Muscle layer of duodenum (tissue), 2 donors: ENCODE data around the gene HMCES.
"Not testable (repeated sequence)": the region's sequence is repeated elsewhere in the genome, so short reads cannot be mapped to it uniquely, and the experiment has no call there.

ENCODE experiments used
- H3K27ac ChIP-seq: one replicate; pipeline ENCODE4 v1.7.0; 2013; ENCODE audit warnings: mild to moderate bottlenecking, low read length
- H3K27me3 ChIP-seq: one replicate; pipeline ENCODE4 v1.7.0; 2013; ENCODE audit warnings: low read depth, mild to moderate bottlenecking, control low read depth, low read length
- H3K36me3 ChIP-seq, 2 donors: one replicate each; pipeline ENCODE4 v1.7.0; 2013; ENCODE audit warnings: low read length in 2 of 2, control low read depth in 1 of 2, mild to moderate bottlenecking in 1 of 2; ENCODE audit not compliant: insufficient read depth in 2 of 2, control insufficient read depth in 1 of 2
- H3K4me1 ChIP-seq, 2 donors: one replicate each; pipeline ENCODE4 v1.7.0; 2013; ENCODE audit warnings: low read length in 2 of 2, mild to moderate bottlenecking in 2 of 2, control low read depth in 1 of 2, moderate library complexity in 1 of 2; ENCODE audit not compliant: insufficient read depth in 2 of 2, control insufficient read depth in 1 of 2
- H3K4me3 ChIP-seq, 2 donors: one replicate each; pipeline ENCODE4 v1.7.0; 2013; ENCODE audit warnings: low read length in 2 of 2, low read depth in 1 of 2, mild to moderate bottlenecking in 1 of 2
- H3K9me3 ChIP-seq, 2 donors: one replicate each; pipeline ENCODE4 v1.7.0; 2013; ENCODE audit warnings: low read length in 2 of 2, control low read depth in 1 of 2, mild to moderate bottlenecking in 1 of 2; ENCODE audit not compliant: control insufficient read depth in 1 of 2
- donor health status: healthy.

Gene HMCES

GRCh38 chr3:129260606-129261005 is 18.1 kb upstream of the HMCES start:
- Histone ChIP-seq H3K9me3 (no peaks in the 10 kb centered on the region), H3K27ac (no peak overlapping the region), H3K4me1 (no peaks in the 10 kb centered on the region), H3K36me3 (peaks cover 73 to 98% of the 10 kb centered on the region in 2 donors), H3K4me3 (no peak overlapping the region), H3K27me3 (no peaks in the 10 kb centered on the region)

- Histone ChIP-seq H3K9me3 (no peaks in the 10 kb centered on the region), H3K4me1 (no peaks in the 10 kb centered on the region), H3K27ac (no peak overlapping the region), H3K36me3 (peaks cover 69 to 97% of the 10 kb centered on the region in 2 donors), H3K27me3 (no peaks in the 10 kb centered on the region), H3K4me3 (no peak overlapping the region)
Observed at GRCh38 chr3:129261894-129262293, 16.8 kb upstream of the HMCES start.

- Histone ChIP-seq H3K36me3 (peaks cover 67 to 96% of the 10 kb centered on the region in 2 donors), H3K4me3 (no peak overlapping the region), H3K9me3 (no peaks in the 10 kb centered on the region), H3K27ac (no peak overlapping the region), H3K4me1 (no peaks in the 10 kb centered on the region), H3K27me3 (no peaks in the 10 kb centered on the region)
Observed at GRCh38 chr3:129263161-129263910, 15.3 kb upstream of the HMCES start.

- H3K4me3 ChIP-seq, result not testable (repeated sequence)
- peaks cover 78 to 96% of the 10 kb centered on the region in 2 donors for H3K36me3 ChIP-seq
Observed at GRCh38 chr3:129264994-129265393, 13.7 kb upstream of the HMCES start.

GRCh38 chr3:129266651-129267050 is 12.0 kb upstream of the HMCES start:
- Histone ChIP-seq H3K27ac (no peak overlapping the region), H3K4me1 (no peaks in the 10 kb centered on the region), H3K4me3 (no peak overlapping the region), H3K27me3 (no peaks in the 10 kb centered on the region), H3K36me3 (peaks cover 78 to 96% of the 10 kb centered on the region in 2 donors), H3K9me3 (no peaks in the 10 kb centered on the region)

More at GRCh38 chr3:129264994-129265393, 13.7 kb upstream of the HMCES start:
- H3K27me3 ChIP-seq, H3K27ac ChIP-seq, H3K9me3 ChIP-seq, H3K4me1 ChIP-seq: not testable (repeated sequence)

- Histone ChIP-seq H3K4me1 (no peaks in the 10 kb centered on the region), H3K36me3 (peaks cover 81 to 92% of the 10 kb centered on the region in 2 donors), H3K4me3 (no peak overlapping the region), H3K27me3 (no peaks in the 10 kb centered on the region), H3K27ac (no peak overlapping the region), H3K9me3 (no peaks in the 10 kb centered on the region)
Observed at GRCh38 chr3:129268396-129268795, 10.3 kb upstream of the HMCES start.

GRCh38 chr3:129271674-129272073 is 7.0 kb upstream of the HMCES start:
- Histone ChIP-seq H3K27me3 (no peaks in the 10 kb centered on the region), H3K27ac (no peak overlapping the region), H3K4me1 (no peaks in the 10 kb centered on the region), H3K9me3 (no peaks in the 10 kb centered on the region), H3K36me3 (peaks cover 88 to 92% of the 10 kb centered on the region in 2 donors), H3K4me3 (no peak overlapping the region)

GRCh38 chr3:129276385-129276784 is 2.3 kb upstream of the HMCES start:
- H3K36me3 ChIP-seq, result peaks cover 54 to 58% of the 10 kb centered on the region in 2 donors
- no peak overlapping the region for H3K4me3 ChIP-seq

GRCh38 chr3:129277829-129278271 is 820 bp upstream of the HMCES start:
- peak overlapping the region; percentile 84 for H3K27ac ChIP-seq
- peaks cover 6 to 16% of the 10 kb centered on the region in 2 donors for H3K4me1 ChIP-seq
- H3K9me3 ChIP-seq, result no peaks in the 10 kb centered on the region
- peaks cover 41 to 44% of the 10 kb centered on the region in 2 donors for H3K36me3 ChIP-seq
- H3K4me3 ChIP-seq, result peak overlapping the region; percentile 71 to 85
- H3K27me3 ChIP-seq, result no peaks in the 10 kb centered on the region

More at GRCh38 chr3:129276385-129276784, 2.3 kb upstream of the HMCES start:
- Histone ChIP-seq H3K9me3 (no peaks in the 10 kb centered on the region), H3K4me1 (peaks cover 6 to 16% of the 10 kb centered on the region in 2 donors), H3K27me3 (no peaks in the 10 kb centered on the region), H3K27ac (no peak overlapping the region)

- Histone ChIP-seq H3K36me3 (peaks cover 33 to 36% of the 10 kb centered on the region in 2 donors), H3K27me3 (no peaks in the 10 kb centered on the region), H3K4me1 (peaks cover 6 to 16% of the 10 kb centered on the region in 2 donors), H3K27ac (peak overlapping the region; percentile 84), H3K9me3 (no peaks in the 10 kb centered on the region), H3K4me3 (peak overlapping the region; percentile 85 to 91)
Observed at GRCh38 chr3:129278966-129279906, 566 bp downstream of the HMCES start.

GRCh38 chr3:129280183-129280582 is 1.5 kb downstream of the HMCES start:
- peak overlapping the region; percentile 85 to 91 for H3K4me3 ChIP-seq
- H3K36me3 ChIP-seq, result peaks cover 23 to 27% of the 10 kb centered on the region in 2 donors
- peak overlapping the region; percentile 84 for H3K27ac ChIP-seq
- peaks cover 6 to 16% of the 10 kb centered on the region in 2 donors for H3K4me1 ChIP-seq
- no peaks in the 10 kb centered on the region for H3K27me3 ChIP-seq
- H3K9me3 ChIP-seq, result no peaks in the 10 kb centered on the region
